ENCODE measurements around the gene ZNF804B. TPM values are rescaled to one million over a fixed set of nuclear protein-coding genes. Genes with fewer than 3 reads are reported as not detected.

The ZNF804B gene
- total and polyA plus RNA-seq, 7 donors: 0.01 to 0.41 (median 0.32) TPM; not detected in 3

DNA sequence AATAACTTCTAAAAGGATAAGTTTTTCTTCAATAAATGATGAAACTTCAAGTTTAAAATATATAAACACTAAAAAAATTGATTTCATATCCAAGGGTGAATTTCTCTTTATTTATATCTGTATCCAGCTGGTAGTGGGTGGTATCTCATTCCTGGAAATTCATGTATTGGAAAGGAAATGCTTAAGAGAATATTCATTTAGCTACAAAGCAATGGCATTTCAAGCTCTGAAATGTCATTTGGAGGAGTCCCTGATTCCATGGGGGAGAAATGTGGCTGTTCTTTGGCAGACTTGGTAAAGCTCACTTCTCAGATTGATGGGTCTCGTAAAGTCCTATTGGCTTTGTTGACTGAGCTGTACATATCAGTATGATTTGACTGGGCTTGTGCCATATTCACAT, 192.3 kb downstream of the ZNF804B start:
- no peak overlapping the region for H3K27ac ChIP-seq
- no peaks in the 10 kb centered on the region for H3K36me3 ChIP-seq
- H3K4me3 ChIP-seq: no peak overlapping the region
- intact Hi-C loops (cut with DNase I): no loop called here
- no peak for DNase-seq
- no peak for TF ChIP-seq POLR2A (IDR thresholded peaks at IDR 0.05)
- TF ChIP-seq EP300 (IDR thresholded peaks at IDR 0.05): no peak
- TF ChIP-seq, protein P1, sequence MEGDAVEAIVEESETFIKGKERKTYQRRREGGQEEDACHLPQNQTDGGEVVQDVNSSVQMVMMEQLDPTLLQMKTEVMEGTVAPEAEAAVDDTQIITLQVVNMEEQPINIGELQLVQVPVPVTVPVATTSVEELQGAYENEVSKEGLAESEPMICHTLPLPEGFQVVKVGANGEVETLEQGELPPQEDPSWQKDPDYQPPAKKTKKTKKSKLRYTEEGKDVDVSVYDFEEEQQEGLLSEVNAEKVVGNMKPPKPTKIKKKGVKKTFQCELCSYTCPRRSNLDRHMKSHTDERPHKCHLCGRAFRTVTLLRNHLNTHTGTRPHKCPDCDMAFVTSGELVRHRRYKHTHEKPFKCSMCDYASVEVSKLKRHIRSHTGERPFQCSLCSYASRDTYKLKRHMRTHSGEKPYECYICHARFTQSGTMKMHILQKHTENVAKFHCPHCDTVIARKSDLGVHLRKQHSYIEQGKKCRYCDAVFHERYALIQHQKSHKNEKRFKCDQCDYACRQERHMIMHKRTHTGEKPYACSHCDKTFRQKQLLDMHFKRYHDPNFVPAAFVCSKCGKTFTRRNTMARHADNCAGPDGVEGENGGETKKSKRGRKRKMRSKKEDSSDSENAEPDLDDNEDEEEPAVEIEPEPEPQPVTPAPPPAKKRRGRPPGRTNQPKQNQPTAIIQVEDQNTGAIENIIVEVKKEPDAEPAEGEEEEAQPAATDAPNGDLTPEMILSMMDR (IDR thresholded peaks at IDR 0.05): no peak
- no peak for TF ChIP-seq POLR2AphosphoS5 (IDR thresholded peaks at IDR 0.05)
- no peaks in the 10 kb centered on the region for H3K27me3 ChIP-seq
- WGBS, 2 donors: 82 to 88% methylated on average over 1 of the region's 1 CpG
- no peaks in the 10 kb centered on the region for H3K4me1 ChIP-seq
- no peaks in the 10 kb centered on the region for H3K9me3 ChIP-seq

DNA sequence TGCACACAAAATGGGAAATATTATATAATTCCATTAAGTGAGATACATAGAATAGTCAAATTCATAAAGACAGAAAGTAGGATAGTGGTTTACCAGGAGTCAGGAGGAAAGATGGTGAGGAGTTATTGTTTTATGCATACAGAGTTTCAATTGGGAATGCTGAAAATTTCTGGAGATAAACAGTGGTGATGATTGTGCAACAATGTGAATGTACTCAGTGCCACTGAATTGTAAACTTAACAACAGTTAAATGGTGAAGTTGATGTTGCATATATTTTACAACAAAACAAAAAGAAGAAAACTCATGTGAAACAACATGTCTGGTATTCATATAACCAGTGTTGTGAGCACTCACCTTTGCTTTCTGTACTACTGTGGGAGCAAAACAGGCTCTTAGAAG, 204.9 kb downstream of the ZNF804B start:
- Histone ChIP-seq H3K9me3 (peaks cover 0 to 2% (median 0%) of the 10 kb centered on the region in 4 donors), H3K27me3 (no peaks in the 10 kb centered on the region), H3K36me3 (no peaks in the 10 kb centered on the region), H3K27ac (no peak overlapping the region), H3K4me1 (no peaks in the 10 kb centered on the region), H3K4me3 (no peak overlapping the region)
- intact Hi-C loops (cut with DNase I): no loop called here
- TF ChIP-seq POLR2AphosphoS5 (IDR thresholded peaks at IDR 0.05) (no peak), EP300 (IDR thresholded peaks at IDR 0.05) (no peak), POLR2A (IDR thresholded peaks at IDR 0.05) (no peak)
- TF ChIP-seq, protein P1 (IDR thresholded peaks at IDR 0.05): no peak
- no peak for DNase-seq

DNA sequence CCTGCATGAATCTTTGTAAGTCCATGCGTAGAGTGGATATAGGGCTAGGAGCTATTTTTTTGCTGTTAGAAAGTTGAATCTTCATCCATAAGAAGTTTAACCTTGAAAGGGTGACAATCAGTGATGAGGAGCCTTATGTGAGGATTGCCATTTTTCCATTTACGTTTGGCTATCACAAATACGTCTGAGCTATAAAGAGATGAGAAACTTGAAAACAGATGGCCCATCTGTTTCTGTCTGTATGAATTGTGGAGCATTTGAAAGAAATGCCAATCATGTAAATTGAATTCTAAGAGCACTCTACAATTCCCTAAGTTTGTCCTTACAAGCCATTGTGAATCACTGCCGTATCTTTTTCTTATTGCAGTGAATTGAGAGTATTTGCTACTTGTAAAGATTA, 205.9 kb downstream of the ZNF804B start:
- H3K36me3 ChIP-seq: no peaks in the 10 kb centered on the region
- H3K27ac ChIP-seq: no peak overlapping the region
- H3K9me3 ChIP-seq: peaks cover 0 to 2% (median 0%) of the 10 kb centered on the region in 4 donors
- TF ChIP-seq EP300 (IDR thresholded peaks at IDR 0.05): no peak
- TF ChIP-seq POLR2AphosphoS5 (IDR thresholded peaks at IDR 0.05): no peak
- TF ChIP-seq, protein P1 (IDR thresholded peaks at IDR 0.05): no peak
- 75 to 81% methylated on average over 4 of the region's 4 CpGs for WGBS, 2 donors
- no peak for DNase-seq
- no peaks in the 10 kb centered on the region for H3K27me3 ChIP-seq
- H3K4me1 ChIP-seq: no peaks in the 10 kb centered on the region
- intact Hi-C loops (cut with DNase I): no loop called here
- H3K4me3 ChIP-seq: no peak overlapping the region

DNA sequence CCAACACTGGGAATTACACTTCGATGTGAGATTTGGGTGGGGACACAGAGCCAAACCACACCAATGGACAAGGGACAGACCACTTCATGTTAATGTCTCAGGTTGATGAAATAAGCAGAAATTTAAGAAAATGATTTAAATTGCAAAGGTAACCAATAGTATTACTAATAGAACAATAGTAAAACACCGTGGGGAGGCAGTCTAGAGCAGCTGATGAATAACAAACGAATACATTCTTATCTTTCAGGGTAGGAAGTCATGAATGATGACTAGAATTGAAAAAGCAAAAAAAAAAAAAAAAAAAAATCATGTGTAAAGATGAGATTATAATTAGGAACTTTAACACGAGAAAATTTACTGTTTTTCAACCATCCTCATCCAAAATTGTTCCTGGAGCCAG, 207.9 kb downstream of the ZNF804B start:
- peaks cover 0 to 2% (median 0%) of the 10 kb centered on the region in 4 donors for H3K9me3 ChIP-seq
- DNase-seq: no peak
- H3K4me1 ChIP-seq: no peaks in the 10 kb centered on the region
- H3K27ac ChIP-seq: no peak overlapping the region
- H3K36me3 ChIP-seq: no peaks in the 10 kb centered on the region
- no peaks in the 10 kb centered on the region for H3K27me3 ChIP-seq
- 37 to 55% methylated on average over 4 of the region's 4 CpGs for WGBS, 2 donors
- TF ChIP-seq EP300 (IDR thresholded peaks at IDR 0.05) (no peak), POLR2AphosphoS5 (IDR thresholded peaks at IDR 0.05) (no peak)
- TF ChIP-seq, protein P1 (IDR thresholded peaks at IDR 0.05): no peak
- no peak overlapping the region for H3K4me3 ChIP-seq
- intact Hi-C loops (cut with DNase I): no loop called here

DNA sequence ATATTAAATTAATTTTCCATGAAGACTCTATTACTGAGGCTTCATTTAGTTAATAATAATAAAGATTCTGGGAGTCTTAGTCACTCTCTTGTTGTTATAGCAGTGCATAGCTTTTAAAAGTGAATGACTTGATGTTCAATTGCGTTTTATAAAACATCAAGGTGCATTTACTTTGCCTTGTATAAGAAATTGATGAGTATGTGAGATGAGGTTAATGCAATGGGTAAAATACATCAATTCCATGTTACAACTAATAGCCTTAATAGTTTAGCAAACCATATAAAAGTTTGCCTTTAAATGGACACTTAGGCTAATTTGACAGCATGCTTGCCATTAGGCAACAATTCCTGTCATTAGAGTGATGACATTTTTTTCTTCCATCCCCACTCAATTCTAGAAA, 209.7 kb downstream of the ZNF804B start:
- intact Hi-C loops (cut with DNase I): no loop called here
- Histone ChIP-seq H3K4me1 (no peaks in the 10 kb centered on the region), H3K9me3 (no peaks in the 10 kb centered on the region), H3K27ac (no peak overlapping the region), H3K4me3 (no peak overlapping the region), H3K36me3 (no peaks in the 10 kb centered on the region), H3K27me3 (no peaks in the 10 kb centered on the region)
- 85 to 86% methylated on average over 1 of the region's 1 CpG for WGBS, 2 donors
- no peak for DNase-seq
- TF ChIP-seq POLR2AphosphoS5 (IDR thresholded peaks at IDR 0.05): no peak
- no peak for TF ChIP-seq EP300 (IDR thresholded peaks at IDR 0.05)
- TF ChIP-seq POLR2A (IDR thresholded peaks at IDR 0.05): no peak
- TF ChIP-seq, protein P1 (IDR thresholded peaks at IDR 0.05): no peak

Data from sigmoid colon (tissue), 7 donors.